ENCODE data around the gene NR3C2.

Gene NR3C2

GRCh38 chr4:148391056-148391455, 51.2 kb downstream of the NR3C2 start:
- no peak for TF ChIP-seq CTCF (IDR thresholded peaks at IDR 0.05; ENCODE audit: insufficient read depth, low read length, missing control alignments)
- POLR2A ChIA-PET = no interaction called here
- H3K4me3 ChIP-seq (ENCODE audit: low read depth, low read length) = no peak overlapping the region
- CTCF ChIA-PET = no interaction called here
- DNase-seq (ENCODE audit: low read depth, low spot score) = no peak

- POLR2A ChIA-PET = no interaction called here
These were observed 51.9 kb downstream of the NR3C2 start for GRCh38 chr4:148390311-148390710.

GRCh38 chr4:148380291-148380690, 61.9 kb downstream of the NR3C2 start:
- POLR2A ChIA-PET = no interaction called here

More at GRCh38 chr4:148390311-148390710, 51.9 kb downstream of the NR3C2 start:
- no peak overlapping the region for H3K4me3 ChIP-seq (ENCODE audit: low read depth, low read length)
- TF ChIP-seq CTCF (IDR thresholded peaks at IDR 0.05; ENCODE audit: insufficient read depth, low read length, missing control alignments) = no peak
- CTCF ChIA-PET = no interaction called here
- DNase-seq (ENCODE audit: low read depth, low spot score) = no peak

GRCh38 chr4:148376151-148376550, 66.1 kb downstream of the NR3C2 start:
- POLR2A ChIA-PET = no interaction called here
- no peak for TF ChIP-seq CTCF (IDR thresholded peaks at IDR 0.05; ENCODE audit: insufficient read depth, low read length, missing control alignments)
- no peak for DNase-seq (ENCODE audit: low read depth, low spot score)
- no peak overlapping the region for H3K4me3 ChIP-seq (ENCODE audit: low read depth, low read length)
- CTCF ChIA-PET = interaction anchor here (0.7 kb wide), 1 partner anchor 52 kb away, joined by 3 read pairs; no protein-coding TSS in a partner anchor

More at GRCh38 chr4:148380291-148380690, 61.9 kb downstream of the NR3C2 start:
- no peak overlapping the region for H3K4me3 ChIP-seq (ENCODE audit: low read depth, low read length)
- TF ChIP-seq CTCF (IDR thresholded peaks at IDR 0.05; ENCODE audit: insufficient read depth, low read length, missing control alignments) = no peak
- CTCF ChIA-PET = no interaction called here
- DNase-seq (ENCODE audit: low read depth, low spot score) = no peak

- no peak for TF ChIP-seq CTCF (IDR thresholded peaks at IDR 0.05; ENCODE audit: insufficient read depth, low read length, missing control alignments)
- POLR2A ChIA-PET = no interaction called here
- CTCF ChIA-PET = interaction anchor here (0.7 kb wide), 1 partner anchor 53 kb away, joined by 3 read pairs; no protein-coding TSS in a partner anchor
- no peak overlapping the region for H3K4me3 ChIP-seq (ENCODE audit: low read depth, low read length)
- no peak for DNase-seq (ENCODE audit: low read depth, low spot score)
These were observed 66.6 kb downstream of the NR3C2 start for GRCh38 chr4:148375584-148375983.

GRCh38 chr4:148373093-148373492, 69.1 kb downstream of the NR3C2 start:
- no peak overlapping the region for H3K4me3 ChIP-seq (ENCODE audit: low read depth, low read length)
- no peak for TF ChIP-seq CTCF (IDR thresholded peaks at IDR 0.05; ENCODE audit: insufficient read depth, low read length, missing control alignments)
- CTCF ChIA-PET = no interaction called here
- POLR2A ChIA-PET = no interaction called here
- DNase-seq (ENCODE audit: low read depth, low spot score) = no peak
